Mesendoderm (in vitro differentiated cells): ENCODE results near the gene RNF214.

Source experiments
- DNase-seq: peaks from one replicate; pipeline ENCODE4 v3.0.0; 2013
- H2AK5ac ChIP-seq: 2 replicates; pipeline ENCODE4 v1.6.1; 2013; ENCODE audit warnings: low read length, inconsistent platforms
- H2BK120ac ChIP-seq: 2 replicates; pipeline ENCODE4 v1.6.1; 2013; ENCODE audit warnings: low read depth, mild to moderate bottlenecking, low read length, moderate library complexity, mixed read lengths
- H2BK15ac ChIP-seq: replicated peaks from 2 replicates; pipeline ENCODE4 v1.6.1; 2013; ENCODE audit warnings: low read depth, mild to moderate bottlenecking, moderate library complexity
- H2BK5ac ChIP-seq: 2 replicates; pipeline ENCODE4 v1.6.1; 2013; ENCODE audit warnings: low read length, inconsistent platforms
- H3K18ac ChIP-seq: 2 replicates; pipeline ENCODE4 v1.6.1; 2013; ENCODE audit warnings: mild to moderate bottlenecking, low read length, mixed read lengths
- H3K23ac ChIP-seq: one replicate; pipeline ENCODE4 v1.6.1; 2013; ENCODE audit warnings: low read length
- H3K27ac ChIP-seq: 2 replicates; pipeline ENCODE4 v1.5.1; 2013; ENCODE audit warnings: low read depth, mild to moderate bottlenecking, inconsistent platforms, low read length, moderate library complexity
- H3K27me3 ChIP-seq: 2 replicates; pipeline ENCODE4 v1.6.1; 2013; ENCODE audit warnings: low read length, control low read depth, mild to moderate bottlenecking, inconsistent platforms; ENCODE audit not compliant: insufficient read depth, poor library complexity
- H3K36me3 ChIP-seq: 2 replicates; pipeline ENCODE4 v1.6.1; 2013; ENCODE audit warnings: low read length, inconsistent platforms; ENCODE audit not compliant: control insufficient read depth, insufficient read depth
- H3K4ac ChIP-seq: one replicate; pipeline ENCODE4 v1.6.1; 2013; ENCODE audit warnings: low read depth, mild to moderate bottlenecking, low read length, moderate library complexity
- H3K4me1 ChIP-seq: 2 replicates; pipeline ENCODE4 v1.6.1; 2013; ENCODE audit warnings: low read depth, low read length, inconsistent platforms; ENCODE audit not compliant: control insufficient read depth
- H3K4me2 ChIP-seq: 2 replicates; pipeline ENCODE4 v1.6.1; 2013; ENCODE audit warnings: low read length
- H3K4me3 ChIP-seq: 2 replicates; pipeline ENCODE4 v1.5.1; 2013; ENCODE audit warnings: mild to moderate bottlenecking, low read length
- H3K56ac ChIP-seq: one replicate; pipeline ENCODE4 v1.6.1; 2013; ENCODE audit warnings: low read length
- H3K79me1 ChIP-seq: 2 replicates; pipeline ENCODE4 v1.6.1; 2013; ENCODE audit warnings: low read length, inconsistent platforms
- H3K79me2 ChIP-seq: 2 replicates; pipeline ENCODE4 v1.6.1; 2013; ENCODE audit warnings: mild to moderate bottlenecking, low read length; ENCODE audit not compliant: control insufficient read depth, insufficient read depth
- H3K9ac ChIP-seq: 2 replicates; pipeline ENCODE4 v1.6.1; 2013; ENCODE audit warnings: low read length, inconsistent platforms
- H4K5ac ChIP-seq: one replicate; pipeline ENCODE4 v1.6.1; 2013; ENCODE audit warnings: low read length
- H4K8ac ChIP-seq: one replicate; pipeline ENCODE4 v1.6.1; 2013; ENCODE audit warnings: low read depth, mild to moderate bottlenecking, control low read depth, low read length, moderate library complexity
- WGBS: extraction: QIAGEN DNeasy Blood & Tissue Kit; methylation state at CpG from one replicate; pipeline ENCODE4 v1.1.7; 2013; ENCODE audit warnings: low lambda C conversion rate, missing lambda C conversion rate; ENCODE audit not compliant: insufficient coverage; ENCODE audit errors: extremely low coverage; 5-methylcytosine and 5-hydroxymethylcytosine counted together

RNF214 gene

DNA sequence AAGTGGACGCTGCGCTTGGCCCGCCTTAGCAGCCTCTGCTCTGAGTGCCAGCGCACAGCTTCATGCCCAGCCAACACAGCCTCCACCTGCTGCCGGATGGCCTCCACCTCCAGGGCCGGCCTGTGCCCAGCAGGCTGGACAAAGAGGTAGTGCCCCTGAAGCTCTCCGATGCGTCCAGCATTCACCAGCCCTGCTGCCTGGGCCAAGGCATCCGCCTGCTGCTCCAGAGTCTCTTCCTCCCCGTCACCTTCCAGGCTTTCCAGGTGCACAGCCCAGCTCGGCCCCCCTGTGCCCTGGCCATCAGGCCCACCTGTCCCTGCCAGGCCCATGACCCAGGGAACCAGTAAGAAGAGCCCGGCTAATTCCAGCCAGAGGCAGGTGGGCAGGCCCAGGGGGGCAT, 3.1 kb upstream of the RNF214 start:
- Histone ChIP-seq H3K23ac (no peak overlapping the region), H4K5ac (no peak overlapping the region), H3K4ac (no peak overlapping the region), H2AK5ac (no peak overlapping the region), H2BK15ac (no peak overlapping the region), H3K56ac (no peak overlapping the region), H4K8ac (no peak overlapping the region), H3K18ac (no peak overlapping the region), H3K79me1 (peaks cover 17% of the 10 kb centered on the region), H2BK5ac (no peak overlapping the region), H3K79me2 (peaks cover 19% of the 10 kb centered on the region), H3K9ac (no peak overlapping the region), H2BK120ac (no peak overlapping the region), H3K4me1 (no peaks in the 10 kb centered on the region), H3K27me3 (no peaks in the 10 kb centered on the region), H3K4me2 (no peak overlapping the region), H3K27ac (no peak overlapping the region), H3K4me3 (no peak overlapping the region), H3K36me3 (peaks cover 6% of the 10 kb centered on the region)
- DNase-seq: no peak
- WGBS: no CpG with 5 or more reads among the region's 12 CpGs

DNA sequence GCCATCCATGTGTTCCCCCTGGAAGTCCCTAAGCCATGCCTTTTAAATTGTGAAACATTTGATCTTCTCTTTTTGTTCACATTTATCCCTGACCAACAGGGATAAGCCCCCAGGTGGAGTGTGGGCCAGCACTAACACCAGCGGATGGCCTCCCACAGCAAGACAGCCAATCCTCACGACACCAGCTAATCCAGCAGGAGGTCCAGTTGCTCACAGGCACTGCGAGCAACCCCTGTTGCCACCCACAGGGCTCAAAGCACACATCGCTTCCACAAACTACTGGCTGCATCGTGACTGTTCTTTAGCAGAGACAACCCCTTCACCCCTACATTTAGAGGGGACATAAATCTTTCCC, 2.6 kb upstream of the RNF214 start:
- Histone ChIP-seq H3K9ac (no peak overlapping the region), H4K8ac (no peak overlapping the region), H2BK5ac (no peak overlapping the region), H3K23ac (no peak overlapping the region), H3K4me1 (no peaks in the 10 kb centered on the region), H3K4me2 (no peak overlapping the region), H3K36me3 (peaks cover 6% of the 10 kb centered on the region), H3K27me3 (no peaks in the 10 kb centered on the region), H3K18ac (no peak overlapping the region), H3K56ac (no peak overlapping the region), H3K27ac (no peak overlapping the region), H3K4ac (no peak overlapping the region), H2BK15ac (no peak overlapping the region), H3K79me2 (peaks cover 19% of the 10 kb centered on the region), H2AK5ac (no peak overlapping the region), H2BK120ac (no peak overlapping the region), H4K5ac (no peak overlapping the region), H3K4me3 (no peak overlapping the region), H3K79me1 (peaks cover 17% of the 10 kb centered on the region)
- no CpG with 5 or more reads among the region's 5 CpGs for WGBS
- no peak for DNase-seq

DNA sequence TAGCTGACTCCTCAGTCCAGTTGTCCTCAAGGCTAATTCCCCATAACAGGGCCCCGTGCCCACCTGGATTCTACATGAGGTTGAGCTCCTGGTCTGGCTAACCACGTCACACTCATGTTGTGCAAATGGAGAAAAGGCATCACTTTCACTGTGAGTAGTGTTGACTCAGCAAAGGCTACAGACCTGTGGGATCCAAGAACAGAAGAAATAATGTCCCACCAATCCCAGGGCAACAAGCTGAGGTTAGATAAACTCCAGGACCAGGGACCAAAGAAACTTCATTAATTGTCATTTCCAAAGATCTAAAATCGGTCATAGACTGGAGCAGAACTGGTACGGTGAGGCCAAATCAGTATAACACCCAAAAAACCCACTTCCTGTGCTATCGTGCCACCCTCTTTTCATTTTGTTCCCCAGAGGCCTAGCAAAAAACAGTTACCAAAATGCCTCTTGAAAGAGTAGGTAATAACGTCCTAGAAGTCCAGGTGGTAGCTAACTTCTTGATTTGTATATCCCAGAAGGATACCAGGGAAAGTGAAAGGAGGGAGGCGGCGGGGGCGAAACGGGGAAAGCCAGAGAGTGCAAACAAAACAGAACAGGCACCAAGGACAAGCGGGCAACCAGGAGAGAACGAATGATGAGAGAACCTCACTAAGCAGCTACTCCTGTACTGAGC, 2.0 kb upstream of the RNF214 start:
- Histone ChIP-seq H3K27ac (no peak overlapping the region), H2BK15ac (no peak overlapping the region), H3K79me2 (peaks cover 19% of the 10 kb centered on the region), H3K36me3 (peaks cover 4% of the 10 kb centered on the region), H3K9ac (peak overlapping the region; percentile 11), H2BK5ac (no peak overlapping the region), H3K4ac (no peak overlapping the region), H2AK5ac (no peak overlapping the region), H2BK120ac (no peak overlapping the region), H3K23ac (no peak overlapping the region), H3K56ac (no peak overlapping the region), H3K4me2 (no peak overlapping the region), H3K4me1 (no peaks in the 10 kb centered on the region), H4K5ac (no peak overlapping the region), H3K27me3 (no peaks in the 10 kb centered on the region), H4K8ac (no peak overlapping the region), H3K18ac (no peak overlapping the region), H3K4me3 (no peak overlapping the region), H3K79me1 (peaks cover 17% of the 10 kb centered on the region)
- no peak for DNase-seq
- no CpG with 5 or more reads among the region's 12 CpGs for WGBS

DNA sequence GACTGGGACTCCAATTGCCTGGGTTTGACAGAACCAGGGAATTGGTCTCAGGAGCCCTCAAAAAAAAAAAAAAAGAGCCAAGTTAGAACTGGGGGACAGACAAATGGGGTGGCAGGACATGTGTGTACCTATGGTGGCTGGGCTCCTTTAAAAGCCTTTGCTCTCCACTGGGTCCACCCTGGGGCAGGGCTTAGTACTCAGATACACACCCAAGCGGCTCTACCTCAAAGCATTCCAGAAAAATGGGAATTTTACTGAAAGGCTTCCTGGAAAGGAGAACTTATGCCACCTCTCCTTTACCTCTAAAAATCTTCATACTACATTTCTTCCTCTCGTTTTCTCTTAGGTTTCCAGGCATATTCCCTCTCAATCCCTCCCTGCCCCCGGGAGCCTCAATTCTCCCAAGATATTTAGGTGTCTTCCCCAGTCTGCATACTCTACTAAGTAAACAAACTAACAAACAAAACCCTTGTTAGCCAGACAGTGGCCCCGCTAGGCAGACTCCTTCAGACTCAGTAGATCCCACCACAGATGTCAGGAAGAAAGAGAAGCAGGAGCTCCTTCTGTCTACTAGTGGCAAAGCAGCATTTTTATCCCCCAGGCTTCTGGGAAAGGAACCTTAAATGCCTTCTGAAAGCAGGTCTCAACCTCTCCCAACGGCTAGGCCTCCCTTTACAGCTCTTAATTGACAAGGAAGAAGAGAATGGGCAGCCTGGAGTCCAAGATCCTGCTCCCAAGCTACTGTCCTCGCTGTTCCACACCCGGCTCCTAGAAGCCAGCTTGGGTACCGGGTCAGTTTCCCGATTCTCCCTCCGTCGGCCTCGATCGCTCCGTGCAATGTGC, 1.3 kb upstream of the RNF214 start:
- Histone ChIP-seq H3K4me2 (peak overlapping the region; percentile 95), H2BK5ac (peak overlapping the region; percentile 76), H3K36me3 (peaks cover 2% of the 10 kb centered on the region), H3K4me1 (no peaks in the 10 kb centered on the region), H2AK5ac (peak overlapping the region; percentile 12), H2BK15ac (no peak overlapping the region), H2BK120ac (no peak overlapping the region), H3K4me3 (peak overlapping the region; percentile 80), H3K27me3 (no peaks in the 10 kb centered on the region), H3K9ac (peak overlapping the region; percentile 92), H3K4ac (peak overlapping the region; percentile 1), H3K23ac (no peak overlapping the region), H3K56ac (peak overlapping the region; percentile 95), H3K79me1 (peaks cover 17% of the 10 kb centered on the region), H3K27ac (peak overlapping the region; percentile 67), H3K18ac (peak overlapping the region; percentile 94), H4K8ac (no peak overlapping the region), H4K5ac (no peak overlapping the region), H3K79me2 (peaks cover 19% of the 10 kb centered on the region)
- no peak for DNase-seq
- WGBS: no CpG with 5 or more reads among the region's 14 CpGs

DNA sequence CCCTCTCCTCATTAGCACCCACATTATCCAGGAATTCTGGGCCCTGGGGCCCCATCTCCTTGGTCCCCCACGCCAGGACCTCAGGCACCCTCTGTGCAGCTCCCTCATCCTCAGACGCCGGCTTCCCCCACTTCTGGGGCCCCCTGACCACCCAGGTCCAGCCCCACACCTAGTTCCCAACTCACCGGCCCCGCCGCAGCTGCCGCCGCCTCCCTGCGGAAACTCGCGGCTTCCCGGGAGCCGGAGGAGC, 704 bp upstream of the RNF214 start, which contains the start of gene PCSK7:
TSS of gene PCSK7 (minus strand) at position 232 of the 250 bp plus-strand sequence. CDS start 2,229 bp downstream, outside the sequence.
- H3K36me3 ChIP-seq: peaks cover 2% of the 10 kb centered on the region
- peak within 1 kb of the TSS; percentile 87 for H4K8ac ChIP-seq
- peak within 1 kb of the TSS; percentile 90 for H3K4ac ChIP-seq
- H3K4me1 ChIP-seq: no peaks in the 10 kb centered on the region
- no peak for DNase-seq
- H2BK15ac ChIP-seq: no peak within 1 kb of the TSS
- H3K27me3 ChIP-seq: no peaks in the 10 kb centered on the region
- H3K9ac ChIP-seq: peak within 1 kb of the TSS; percentile 92
- peaks cover 19% of the 10 kb centered on the region for H3K79me2 ChIP-seq
- H2BK120ac ChIP-seq: peak within 1 kb of the TSS; percentile 48
- H3K18ac ChIP-seq: peak within 1 kb of the TSS; percentile 99
- peak within 1 kb of the TSS; percentile 77 for H3K27ac ChIP-seq
- no peak within 1 kb of the TSS for H4K5ac ChIP-seq
- H3K4me3 ChIP-seq: peak within 1 kb of the TSS; percentile 80
- H3K56ac ChIP-seq: peak within 1 kb of the TSS; percentile 95
- H3K79me1 ChIP-seq: peaks cover 17% of the 10 kb centered on the region
- peak within 1 kb of the TSS; percentile 12 for H2AK5ac ChIP-seq
- H3K4me2 ChIP-seq: peak within 1 kb of the TSS; percentile 98
- H2BK5ac ChIP-seq: peak within 1 kb of the TSS; percentile 76
- WGBS: no CpG with 5 or more reads among the region's 13 CpGs
- peak within 1 kb of the TSS; percentile 29 for H3K23ac ChIP-seq
